HG03159 (cell line): ENCODE measurements around the gene COX4I1.

Experiments used
- ATAC-seq: cut with Tn5 transposase; IDR thresholded peaks from one replicate; pipeline ENCODE4 v1.9.1; 2021; ENCODE audit warnings: mild to moderate bottlenecking, moderate library complexity; ENCODE audit not compliant: unreplicated experiment

Gene COX4I1

DNA sequence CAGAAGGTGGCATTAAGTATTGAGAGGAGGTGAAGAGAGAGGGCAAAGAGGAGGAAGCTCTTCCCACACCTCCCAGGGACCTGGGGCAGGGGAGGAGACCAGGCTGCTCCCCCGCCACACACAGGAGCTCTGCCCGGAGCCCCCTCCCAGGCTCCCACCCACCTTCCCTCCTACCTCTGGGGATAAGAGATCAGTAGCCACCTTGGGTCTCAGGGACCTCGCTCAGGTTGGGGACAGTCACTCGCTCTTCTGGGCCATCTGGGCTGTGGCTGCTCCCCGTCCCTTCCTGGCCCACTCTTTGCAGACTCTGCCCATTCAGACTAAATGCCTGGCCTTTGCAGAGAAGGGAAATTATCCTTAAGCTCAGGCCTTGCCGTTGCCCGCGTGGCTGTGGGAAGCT is 33.7 kb upstream of the COX4I1 start:
- ATAC-seq = no peak

DNA sequence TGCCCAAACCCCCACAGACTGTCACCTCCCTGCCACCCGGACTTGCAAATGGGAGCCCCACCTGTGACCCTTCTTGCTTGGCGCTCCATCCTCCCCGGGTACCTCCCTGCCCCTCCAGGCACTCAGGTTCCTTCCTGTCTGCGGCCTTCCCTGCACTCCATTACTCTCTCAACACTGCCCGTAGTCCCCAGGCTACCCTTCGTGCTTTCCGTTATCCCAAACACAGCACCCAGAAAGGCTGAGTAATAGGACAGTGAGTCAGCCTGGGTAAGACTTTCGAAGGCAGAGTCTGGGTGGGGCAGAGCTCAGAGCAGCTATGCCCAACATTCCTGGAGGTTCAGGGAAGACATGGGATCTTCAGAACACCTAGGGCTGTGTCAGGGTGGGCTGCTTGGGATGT is 32.0 kb upstream of the COX4I1 start:
- no peak for ATAC-seq

DNA sequence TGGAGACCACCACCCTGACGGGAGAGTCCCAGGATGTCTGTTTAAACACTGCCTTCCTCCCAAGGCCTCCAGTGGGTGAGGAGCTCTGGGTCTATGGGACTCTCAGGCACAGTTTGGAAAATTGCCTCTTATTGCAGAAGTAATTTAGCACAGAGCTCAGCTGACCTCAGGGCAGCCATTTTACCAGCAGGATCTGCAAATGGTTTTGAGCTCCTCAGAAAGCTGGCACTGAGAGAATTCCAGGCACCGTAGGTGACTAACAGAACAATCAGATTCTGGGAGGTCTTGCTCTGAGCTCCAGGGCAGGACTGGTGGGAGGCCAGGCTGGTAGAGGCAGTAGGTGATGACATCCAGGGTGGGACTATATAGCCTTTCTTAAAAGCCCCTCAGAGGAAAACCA is 31.3 kb upstream of the COX4I1 start:
- ATAC-seq = no peak

DNA sequence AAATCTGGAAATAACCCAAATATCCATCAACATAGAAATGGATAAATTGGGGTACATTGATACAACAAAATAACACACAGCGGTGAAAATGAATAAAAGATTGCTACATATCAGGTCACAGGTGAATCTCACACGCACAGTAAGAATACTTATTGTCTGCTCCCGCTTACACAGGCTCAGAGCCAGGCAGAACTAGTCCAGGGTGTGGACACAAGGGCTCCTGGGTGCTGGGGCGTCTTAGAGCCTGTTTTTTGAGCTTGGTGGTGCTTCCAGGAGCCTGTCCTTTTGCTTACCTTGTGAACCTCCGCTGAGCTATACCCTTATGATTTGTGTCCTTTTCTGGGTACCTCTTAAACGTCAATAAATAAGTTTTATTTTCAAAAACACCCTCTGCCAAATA is 28.8 kb upstream of the COX4I1 start:
- ATAC-seq = no peak

DNA sequence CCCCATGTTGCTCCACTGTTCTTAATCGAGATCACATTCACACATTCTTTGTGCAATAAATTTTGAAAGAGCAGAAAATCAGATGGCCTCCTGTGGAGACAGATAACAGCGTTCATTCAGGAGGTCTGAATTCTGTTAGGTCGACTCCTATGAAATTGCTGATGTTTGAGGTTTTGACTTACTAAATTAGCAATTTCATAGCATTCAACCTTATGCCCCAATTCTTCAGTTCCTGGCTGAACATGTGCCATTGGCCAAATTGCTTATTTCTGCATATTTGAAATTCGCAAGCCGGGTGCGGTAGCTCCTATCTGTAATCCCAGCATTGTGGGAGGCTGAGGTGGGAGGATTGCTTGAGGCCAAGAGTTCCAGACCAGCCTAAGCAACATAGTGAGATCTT is 26.5 kb upstream of the COX4I1 start:
- no peak for ATAC-seq

DNA sequence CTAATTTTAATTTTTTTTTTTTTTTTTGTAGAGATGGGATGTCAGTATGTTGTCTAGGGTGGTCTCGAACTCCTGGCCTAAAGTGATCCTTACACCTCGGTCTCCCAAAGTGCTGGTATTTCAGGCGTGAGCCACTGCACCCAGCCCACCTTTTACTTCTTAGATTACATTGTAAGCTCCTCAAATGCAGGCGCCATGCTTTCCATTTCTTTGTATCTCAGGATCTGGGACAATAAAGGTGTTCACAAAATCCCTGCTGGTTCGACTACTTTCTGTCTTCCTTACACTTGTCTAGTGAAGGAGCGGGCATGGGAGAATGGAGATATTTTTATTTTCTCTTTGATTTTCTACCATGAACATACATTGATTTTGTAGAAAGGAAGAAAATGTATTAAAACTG is 25.4 kb upstream of the COX4I1 start:
- no peak for ATAC-seq

DNA sequence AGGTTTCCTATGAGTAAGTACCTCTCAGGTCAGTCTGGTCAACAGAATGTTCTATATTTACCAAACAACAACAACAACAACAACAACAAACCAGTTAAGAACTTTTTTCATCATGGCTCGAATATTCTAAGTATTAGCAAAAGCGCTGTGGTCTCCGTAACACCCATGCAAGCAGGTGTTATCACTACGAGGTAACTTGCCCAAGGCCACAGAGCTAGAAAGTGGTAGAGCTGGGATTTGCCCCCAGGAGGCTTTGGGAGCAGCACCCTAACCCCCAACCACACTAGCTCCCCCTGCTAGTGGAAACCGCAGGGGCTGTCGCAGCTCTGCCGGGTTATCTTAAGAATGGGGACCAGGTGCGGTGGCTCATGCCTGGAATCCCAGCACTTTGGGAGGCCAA is 24.7 kb upstream of the COX4I1 start:
- ATAC-seq = no peak

DNA sequence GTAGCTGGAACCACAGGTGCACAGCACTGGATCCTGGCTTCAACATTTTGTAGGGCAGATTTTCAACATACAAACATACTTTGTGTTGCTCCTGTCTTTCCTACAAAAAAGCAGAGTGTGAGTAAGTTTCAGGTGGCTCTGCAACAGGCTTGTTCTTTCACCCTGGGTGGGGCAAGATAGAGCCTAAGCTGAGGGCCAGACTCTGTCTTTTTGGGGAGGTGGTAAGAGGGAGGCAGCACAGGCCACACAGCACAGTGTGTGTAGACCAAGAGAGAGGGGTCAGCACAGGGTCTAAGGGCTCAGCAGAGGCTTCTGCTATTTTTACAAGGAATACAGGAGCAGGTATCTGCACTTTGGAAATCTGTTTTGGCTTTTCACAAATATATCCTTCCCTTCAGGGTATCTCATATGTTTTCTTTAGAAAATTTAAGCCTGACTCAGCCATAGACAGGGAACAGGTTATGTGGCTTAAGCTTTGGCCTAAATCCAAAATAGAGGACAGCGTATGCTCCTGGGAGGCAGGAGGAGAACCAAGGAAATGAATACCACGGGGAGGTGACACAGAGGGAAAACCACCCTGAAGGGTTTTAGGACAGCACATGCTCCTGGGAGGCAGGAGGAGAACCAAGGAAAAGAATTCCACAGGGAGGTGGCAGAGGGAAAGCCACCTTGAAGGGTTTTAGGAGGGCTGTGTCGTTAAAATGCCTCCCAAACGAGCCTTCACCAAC is 21.7 kb upstream of the COX4I1 start:
- ATAC-seq = no peak

DNA sequence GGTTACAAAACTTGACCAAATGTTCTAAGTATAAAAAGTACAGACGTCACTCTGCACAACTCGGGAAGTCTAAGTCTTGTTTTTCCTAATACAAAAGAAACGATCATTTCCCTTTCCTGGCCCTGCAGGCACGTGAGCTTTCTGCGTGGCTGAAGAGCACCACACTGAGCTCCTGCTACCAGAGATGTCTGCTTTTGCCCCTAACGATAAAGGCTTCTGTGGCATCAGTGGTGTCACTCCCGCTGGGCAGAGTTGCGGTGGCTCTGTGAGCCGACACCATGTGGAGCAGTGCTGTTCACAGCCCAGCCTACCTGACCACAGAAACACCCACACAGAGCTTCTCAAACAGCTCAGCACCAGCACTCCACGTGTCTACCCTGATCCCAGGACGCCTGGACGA is 20.6 kb upstream of the COX4I1 start:
- no peak for ATAC-seq

DNA sequence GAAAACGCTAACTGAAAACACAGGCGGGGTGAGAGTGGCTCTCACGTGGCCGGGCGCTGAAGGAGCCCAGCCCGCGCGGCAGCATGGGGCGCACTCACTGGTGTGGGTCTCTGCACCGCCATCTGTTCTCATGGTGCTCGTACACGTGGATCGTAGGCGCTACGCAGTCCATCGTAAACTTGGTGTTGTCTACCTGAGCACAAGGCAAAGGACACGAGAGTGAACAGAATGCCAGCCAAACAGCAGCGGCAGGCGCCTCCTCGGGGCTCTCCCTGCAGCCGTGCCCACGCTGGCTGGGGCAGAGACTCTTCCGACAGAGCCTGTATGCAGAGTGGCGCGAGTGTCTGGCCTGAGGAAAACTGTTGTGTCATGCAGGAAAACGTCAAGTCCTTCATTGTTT is 19.2 kb upstream of the COX4I1 start:
- ATAC-seq = no peak

DNA sequence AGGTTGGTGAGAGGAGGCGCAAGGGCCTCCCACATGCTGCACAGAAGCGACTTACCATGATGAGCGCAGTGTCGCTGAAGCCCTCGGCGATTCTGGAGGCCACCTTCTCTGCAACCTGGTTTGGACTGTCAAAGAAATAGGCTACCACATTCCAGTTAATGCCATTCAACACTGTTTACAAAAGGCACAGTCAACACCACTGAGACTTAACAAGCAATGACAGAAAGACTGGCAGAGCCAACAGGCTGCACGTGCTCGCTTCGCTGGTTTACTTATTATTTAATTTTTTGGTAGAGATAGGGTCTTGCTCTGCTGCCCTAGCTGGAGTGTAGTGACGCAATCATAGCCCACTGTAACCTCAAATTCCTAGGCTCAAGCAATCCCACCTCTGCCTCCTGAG is 18.3 kb upstream of the COX4I1 start:
- no peak for ATAC-seq

DNA sequence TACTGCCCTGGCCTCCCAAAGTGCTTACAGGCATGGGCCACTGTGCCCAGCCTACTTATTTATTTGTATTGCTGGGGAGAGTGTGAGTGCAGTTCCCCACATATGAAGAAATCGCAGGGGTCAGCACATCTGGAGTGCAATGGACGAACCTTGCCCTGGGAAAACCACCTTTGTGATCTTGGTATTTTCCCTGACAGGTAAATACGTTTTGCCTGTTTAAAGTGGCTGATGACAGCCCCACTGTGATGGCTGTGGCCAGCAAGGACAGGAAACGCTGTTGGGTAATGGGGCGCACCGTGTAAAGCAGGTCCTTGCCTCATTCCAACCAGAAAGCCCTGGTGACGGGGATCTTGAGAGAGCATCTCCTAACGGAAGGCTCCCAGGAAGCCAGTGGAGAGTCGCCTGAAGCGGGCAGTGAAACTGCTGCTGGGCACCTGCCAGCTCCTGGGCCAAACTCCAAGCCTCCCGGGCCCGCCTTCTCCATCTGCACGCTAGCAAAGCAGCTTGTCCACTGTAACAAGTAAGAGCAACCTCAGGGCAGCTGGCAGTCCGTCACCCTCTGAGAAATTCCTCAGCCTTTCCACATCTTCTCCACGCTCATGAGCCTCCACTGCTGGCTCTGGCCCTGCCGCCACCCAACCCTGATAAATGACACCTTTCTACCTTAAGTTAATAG is 17.7 kb upstream of the COX4I1 start:
- no peak for ATAC-seq

DNA sequence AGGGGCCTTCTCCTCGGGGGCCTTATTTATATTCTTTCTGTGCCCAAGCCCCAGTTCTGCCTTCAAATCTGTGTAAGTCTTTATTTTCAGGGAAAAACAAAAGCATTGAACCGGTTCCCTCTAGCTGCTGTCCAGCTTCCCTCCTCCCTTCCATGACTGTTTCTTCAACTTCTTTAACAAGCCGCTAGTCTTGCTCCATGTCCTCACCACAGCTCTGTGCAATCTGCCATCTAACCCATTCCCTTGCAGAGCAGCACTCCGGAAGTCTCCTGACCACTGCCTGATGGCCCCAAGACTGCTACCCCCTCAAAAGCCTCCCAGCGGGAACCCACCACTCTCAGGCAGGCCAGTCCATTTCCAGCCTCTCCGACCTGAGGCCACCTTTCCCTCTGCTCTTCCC is 17.0 kb upstream of the COX4I1 start:
- ATAC-seq = no peak

DNA sequence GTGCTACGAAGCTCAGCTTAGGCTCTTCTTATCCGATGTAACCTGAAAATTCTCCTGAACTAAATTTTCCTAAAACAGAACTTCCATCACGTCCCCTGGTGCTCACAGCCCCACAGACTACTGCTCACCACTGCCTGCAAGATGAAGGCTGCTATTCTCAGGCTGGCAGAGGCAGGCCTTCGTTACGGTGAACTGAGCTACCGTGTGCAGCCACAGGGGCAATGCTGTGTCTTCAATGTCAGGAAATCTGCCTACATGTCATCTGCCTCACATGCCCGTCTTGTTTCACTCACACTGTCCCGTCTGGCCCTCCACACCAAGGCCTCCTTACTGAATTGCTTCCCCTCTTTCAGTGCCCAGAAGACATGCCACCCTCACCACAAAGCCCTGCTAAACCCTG is 16.1 kb upstream of the COX4I1 start:
- ATAC-seq = no peak

DNA sequence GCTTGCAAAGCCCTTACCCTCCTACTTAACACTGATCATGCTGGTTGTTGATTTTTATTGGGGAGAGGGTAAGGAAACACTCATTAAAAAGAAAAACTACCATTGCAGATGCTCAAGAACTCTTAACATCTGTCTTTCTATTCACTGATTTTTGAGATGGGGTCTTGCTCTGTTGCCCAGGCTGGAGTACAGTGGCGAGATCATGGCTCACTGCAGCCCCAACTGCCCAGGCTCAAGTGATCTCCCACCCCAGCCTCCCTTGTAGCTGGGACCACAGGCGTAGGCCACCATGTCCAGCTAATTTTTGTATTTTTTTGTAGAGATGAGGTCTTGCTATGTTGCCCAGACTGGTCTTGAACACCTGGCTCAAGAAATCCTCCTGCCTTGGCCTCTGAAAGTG is 14.7 kb upstream of the COX4I1 start:
- no peak for ATAC-seq

DNA sequence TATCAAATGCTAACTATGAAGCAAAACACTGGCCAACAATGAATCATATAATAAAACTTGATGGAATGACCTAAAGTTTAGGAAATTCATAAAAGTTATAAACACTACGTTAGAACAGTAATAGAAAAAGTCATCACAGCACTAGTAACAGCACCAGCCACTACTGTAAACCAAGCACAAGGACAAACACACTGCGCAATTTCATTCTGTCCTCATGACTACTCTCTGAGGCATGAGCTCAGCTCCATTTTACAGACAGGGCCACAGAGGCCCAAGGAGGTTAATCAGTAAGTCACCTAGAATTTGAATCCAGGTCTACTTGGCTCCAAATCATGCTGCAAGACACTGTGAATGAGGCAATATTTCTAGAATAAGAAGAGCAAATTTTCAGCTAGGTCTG is 13.6 kb upstream of the COX4I1 start:
- ATAC-seq = no peak

DNA sequence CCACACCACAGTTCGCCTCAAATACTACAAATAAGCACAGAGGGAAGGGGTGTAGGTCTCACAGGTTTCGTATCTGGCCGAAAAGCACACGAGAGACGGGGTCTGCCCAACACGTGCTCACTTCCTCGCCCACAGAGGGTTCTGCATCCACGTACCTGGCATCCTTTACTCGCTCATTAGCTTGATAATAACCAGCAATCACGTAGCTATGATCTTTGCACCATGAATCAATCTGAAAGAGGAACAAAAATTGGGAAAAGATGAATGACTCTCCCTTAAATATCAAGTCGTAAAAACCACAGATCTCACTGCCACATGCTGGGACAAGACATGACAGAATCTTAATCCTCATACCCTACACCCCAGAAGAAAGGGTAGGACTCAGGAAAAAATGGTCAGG is 10.7 kb upstream of the COX4I1 start:
- no peak for ATAC-seq

DNA sequence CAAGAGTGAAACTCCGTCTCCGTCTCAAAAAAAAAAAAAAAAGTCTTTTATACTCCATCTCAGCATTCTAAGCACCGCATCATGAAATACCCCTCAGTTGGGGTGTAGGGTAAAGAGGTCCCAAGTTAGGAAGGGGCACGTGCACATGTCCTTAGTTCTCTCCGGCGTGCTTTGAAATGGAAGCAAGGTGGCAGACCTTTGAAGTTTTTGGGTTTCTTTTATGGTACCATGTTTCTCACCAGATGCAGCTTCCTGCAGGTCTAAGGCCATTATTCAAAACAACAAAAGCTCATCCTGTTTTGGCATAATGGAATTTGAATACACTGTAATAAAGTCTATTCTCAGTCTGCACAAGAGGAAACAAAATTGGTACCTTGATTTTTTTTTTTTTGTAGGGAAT is 9.7 kb upstream of the COX4I1 start:
- ATAC-seq = no peak

DNA sequence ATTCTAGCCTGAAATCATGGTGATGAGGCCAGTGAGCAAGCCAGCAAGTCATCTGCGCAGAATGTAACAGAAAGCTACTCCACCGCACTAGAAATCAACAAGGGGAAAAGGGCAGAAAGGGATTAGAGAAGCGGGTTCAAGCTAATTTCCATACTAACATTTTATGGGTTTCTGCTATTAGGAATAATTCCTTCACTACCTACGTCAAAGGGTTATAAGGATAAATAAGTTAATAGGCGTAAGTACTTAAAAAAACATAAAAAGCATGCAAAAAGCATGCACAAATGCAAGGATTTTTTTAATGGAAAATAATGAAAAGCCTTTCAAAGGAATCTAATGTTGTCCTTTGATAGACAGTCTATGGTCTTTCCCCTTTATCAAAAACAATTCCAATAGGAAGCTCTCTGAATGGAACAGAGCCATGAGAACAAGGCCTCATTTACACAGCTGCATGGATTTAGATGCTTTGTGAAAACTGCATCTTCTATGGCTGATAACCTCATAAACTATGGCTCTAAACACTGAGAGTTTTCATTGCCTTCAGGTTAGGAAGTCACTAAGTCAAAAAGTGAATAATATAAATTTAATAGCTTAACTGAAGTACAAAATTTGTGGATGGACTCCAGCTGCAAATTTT is 5.7 kb upstream of the COX4I1 start:
- no peak for ATAC-seq

DNA sequence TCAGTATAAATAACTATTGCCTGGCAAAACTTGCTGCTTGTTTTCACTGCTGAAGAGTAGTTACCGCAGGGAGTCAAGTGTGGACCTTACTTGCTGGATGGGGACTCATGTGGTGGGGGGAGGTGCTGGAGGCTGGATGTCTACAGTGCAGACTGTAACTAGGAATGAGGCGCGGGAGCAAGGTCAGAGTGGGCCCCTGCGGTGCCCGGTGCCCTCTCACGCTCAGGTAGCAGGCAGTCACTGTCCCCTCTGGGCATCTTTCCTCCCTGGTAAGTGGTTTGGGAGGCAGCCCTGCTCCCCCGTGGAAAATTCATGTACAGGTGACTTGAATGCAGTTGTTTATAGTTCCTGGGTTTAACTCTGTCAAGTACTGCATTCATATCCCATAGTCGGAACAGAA is 4.8 kb upstream of the COX4I1 start:
- ATAC-seq = no peak

DNA sequence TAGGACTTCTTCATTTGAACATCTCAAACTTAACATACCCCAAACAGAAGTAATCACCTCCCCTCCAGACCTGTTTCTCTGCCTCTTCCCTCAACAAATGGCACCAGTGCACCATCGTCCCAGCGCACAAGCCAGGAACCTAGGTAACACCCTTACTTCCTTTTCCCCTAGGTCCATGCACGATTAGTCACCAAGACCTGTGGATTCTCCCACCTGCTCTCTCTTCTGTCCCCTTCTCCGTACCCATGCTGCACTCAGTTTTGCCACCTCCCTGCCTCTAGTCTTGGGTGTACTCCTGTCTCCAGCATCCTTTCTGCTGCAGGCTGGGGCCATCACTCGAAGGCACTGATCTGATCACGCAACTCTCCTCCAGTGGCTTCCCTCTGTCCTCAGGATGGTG is 3.3 kb upstream of the COX4I1 start:
- ATAC-seq = no peak

DNA sequence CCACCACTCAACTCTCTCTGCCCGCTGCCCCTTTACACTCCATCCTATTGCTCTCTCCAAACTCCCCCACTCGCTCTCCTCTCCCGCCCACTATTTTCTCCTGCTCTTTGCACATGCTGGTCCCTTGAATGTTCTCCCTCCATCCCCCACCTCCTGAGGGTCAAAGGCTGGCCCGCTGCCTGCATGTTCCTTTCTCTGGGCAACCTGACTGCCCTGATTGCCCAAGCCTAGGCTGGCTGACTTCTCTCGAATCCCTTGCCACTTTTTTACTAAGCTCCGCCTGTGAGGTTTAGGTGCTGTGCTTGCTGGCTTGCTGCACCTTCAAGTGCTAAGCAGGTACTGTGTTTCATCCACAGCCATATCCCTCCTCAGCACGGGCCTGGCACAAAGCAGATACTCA is 2.9 kb upstream of the COX4I1 start:
- no peak for ATAC-seq
